Activated gamma-delta T cell (primary cell): ENCODE measurements around the gene PFN1.

Experiments used
- DNase-seq: peaks from one replicate; lab custom pipeline; 2025; lab: John Stamatoyannopoulos, UW
- total RNA-seq, 2 donors: gene quantifications; one replicate each; lab custom pipeline; 2026; lab: John Stamatoyannopoulos, UW

PFN1 gene
- total RNA-seq = 396 to 471 reads per million in 2 donors

DNA sequence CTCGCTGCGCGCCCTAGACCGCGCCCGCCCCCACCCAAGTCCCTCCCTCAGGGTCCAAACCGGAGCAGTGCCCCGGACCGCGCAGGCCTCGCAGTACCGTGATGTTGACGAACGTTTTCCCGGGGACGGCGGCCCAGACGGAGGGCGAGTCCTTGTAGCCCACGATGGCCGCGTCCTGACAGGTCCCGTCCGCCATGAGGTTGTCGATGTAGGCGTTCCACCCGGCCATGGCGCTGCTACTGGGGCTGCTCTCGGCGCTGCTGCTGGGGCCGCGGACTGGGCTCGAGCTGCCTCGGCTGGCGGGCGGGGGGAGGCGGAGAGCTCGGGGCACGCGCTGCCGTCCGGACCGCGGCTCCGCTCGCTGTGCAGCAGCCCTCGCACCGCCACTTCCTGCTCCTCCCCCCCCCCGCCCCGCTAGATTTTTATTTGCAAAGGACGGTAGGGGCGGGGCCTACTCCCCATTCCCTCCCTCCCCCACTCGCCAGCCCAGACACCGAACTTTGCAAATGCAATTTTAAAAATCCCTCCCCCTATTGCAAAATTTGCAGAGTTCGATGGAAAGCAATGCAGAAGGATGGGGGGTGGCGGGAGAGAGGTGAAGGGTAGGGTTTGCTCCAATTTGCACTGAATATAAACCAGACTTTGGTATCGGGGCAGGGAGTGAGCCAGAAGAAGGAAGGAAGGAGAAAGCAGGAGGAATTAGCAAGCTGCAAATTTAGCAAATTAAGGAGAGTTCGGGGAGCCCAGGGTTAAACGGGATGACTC, at the start of gene PFN1:
Gene PFN1 (minus strand): TSS at position 365 of the 765 bp plus-strand sequence. CDS start 136 bp downstream, at position 229.
- DNase-seq = peak; percentile 62

DNA sequence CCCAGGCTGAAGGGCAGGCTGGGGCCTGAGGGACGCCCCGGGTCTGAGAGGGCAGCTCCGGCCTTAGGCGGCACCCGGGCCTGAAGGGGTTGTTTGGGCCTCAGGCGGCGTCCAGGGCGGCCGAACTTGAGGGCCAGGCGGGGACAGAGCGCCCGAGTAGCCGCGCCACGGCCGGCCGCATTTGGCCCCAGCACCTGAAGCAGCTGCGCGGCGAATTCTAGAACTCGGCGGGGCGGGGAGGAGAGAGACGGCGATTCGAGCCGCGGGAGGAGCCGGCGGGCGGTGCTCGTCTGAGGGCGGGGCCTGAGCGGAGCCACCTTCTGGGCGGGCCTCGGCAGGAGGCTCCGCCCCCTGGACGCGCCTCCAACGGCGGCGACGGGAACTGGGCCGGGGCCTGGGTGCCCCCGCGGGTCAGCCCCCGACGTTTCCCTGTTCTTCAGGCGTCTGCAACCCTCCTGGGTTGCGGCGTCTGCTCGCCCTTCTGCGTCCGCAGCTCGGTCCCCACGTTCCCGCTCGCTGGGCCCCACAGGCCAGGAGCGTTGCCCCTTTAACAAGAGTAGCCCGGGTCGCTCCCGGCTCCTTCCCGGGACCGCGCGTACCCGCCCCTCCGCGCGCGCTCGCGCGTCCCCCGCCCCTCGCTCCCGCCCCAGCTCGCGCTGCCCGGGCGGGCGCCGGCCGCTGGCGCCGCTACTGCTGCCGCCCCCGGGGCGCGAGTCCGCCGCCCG, 49.1 kb upstream of the PFN1 start, which contains the start of the genes INCA1 and KIF1C:
Gene INCA1 (minus strand): TSS at position 221 of the 725 bp plus-strand sequence. CDS start 3,085 bp downstream, outside the sequence.
Gene KIF1C (plus strand): TSS at position 649 of the 725 bp plus-strand sequence. CDS start 2,297 bp downstream, outside the sequence.
- DNase-seq = peak; percentile 72

DNA sequence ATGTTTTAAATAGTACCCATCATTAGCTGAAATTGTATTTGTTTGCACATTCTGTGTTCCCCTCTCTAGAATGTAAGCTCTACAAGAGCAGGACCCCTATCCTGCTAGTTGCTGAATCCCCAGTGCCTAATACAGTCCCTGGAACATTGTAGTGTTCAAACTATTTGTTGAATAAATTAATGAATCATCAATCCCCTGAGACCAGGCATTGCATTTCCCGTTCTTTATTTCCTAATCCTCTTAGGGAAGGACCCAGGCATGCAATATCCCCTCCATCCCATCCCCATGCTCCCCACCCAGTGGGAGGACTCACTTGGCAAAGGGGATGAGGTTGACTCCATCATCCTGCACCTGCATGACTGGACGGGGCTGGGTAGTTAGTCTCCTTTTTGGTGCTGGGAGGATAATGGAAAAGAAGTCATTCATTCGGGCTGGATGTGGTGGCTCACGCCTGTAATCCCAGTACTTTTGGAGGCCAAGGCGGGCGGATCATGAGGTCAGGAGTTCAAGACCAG, 45.8 kb upstream of the PFN1 start:
- DNase-seq = no peak

DNA sequence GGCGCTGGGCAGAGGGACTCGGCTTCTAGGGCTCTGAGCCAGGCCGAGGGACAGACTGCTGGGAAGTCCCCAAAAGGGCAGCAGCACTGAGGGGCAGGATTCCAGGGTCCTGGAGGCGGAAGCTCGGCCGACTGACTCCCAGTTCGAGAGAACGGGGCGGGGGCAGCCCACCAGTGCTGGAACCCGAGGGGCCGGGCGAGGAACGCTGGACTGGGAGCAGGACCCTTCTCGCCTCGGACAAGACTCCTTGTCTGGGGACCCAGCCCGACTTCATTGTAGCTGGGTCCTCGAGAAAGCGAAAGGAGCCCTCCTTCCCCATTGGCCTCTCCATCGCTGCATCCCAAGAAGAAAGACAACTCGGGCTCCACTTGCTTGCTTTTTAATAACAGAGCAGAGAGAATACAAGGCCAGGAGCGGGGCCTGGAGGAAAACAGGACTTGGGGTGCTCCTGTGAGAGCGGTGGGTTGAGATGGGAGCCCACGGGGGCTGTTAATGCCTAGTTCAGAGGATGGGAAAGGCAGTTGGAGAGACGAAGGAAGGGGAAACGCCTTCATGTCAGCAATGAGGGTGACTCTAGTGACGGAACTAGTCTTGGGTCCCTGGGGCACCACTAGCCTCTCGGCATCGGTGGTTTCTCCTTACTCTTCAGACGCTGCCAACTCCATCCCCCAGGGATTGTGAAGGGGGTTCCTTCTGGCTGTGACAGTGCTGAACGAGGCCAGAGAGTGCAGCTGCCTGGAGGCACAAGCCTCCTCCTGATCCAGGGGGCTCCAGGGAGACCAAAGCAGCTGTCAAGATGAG, 39.6 kb upstream of the PFN1 start:
- no peak for DNase-seq

DNA sequence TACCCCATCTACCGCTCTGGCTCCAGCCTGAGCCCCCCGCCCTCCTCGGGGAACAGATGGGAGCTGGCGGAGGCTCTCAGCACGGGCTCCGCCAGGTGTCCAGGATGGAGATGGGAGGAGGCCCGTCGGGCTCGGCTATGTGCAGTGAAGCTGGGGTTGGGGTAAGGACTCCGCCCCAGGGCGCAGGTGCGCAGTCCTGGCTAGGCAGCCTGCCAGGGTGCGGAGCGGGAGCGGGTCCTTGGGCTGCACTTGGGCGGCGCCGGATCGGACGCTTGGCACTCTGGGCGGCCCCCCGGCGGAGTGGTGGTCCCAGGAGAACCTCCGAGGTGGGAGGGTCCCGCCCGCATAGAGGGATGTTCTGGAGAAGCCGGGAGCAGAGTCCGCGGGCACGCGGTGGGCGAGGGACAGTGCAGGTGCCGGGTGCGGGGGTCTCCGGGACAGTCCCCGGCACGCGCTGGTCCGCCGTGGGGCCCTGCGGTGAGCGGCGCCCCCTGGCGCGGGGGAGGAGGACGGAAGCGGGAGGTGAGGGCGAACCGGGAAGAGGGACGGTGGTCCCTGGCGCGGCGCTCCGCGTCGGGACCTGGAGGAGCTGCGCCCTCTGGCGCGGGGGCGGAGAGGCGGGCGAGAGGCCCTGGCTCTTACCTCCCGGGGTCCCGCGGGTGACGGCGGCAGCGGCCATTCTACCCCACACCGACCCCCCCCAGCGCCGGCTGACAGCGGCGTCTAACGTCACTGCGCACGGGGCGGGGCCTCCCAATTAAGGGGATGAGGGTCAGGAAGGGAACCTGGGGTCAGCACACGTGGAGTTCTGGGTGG, 38.8 kb upstream of the PFN1 start, which contains the start of gene CAMTA2:
Gene CAMTA2 (minus strand): TSS at position 725 of the 816 bp plus-strand sequence. CDS start 1,453 bp downstream, outside the sequence.
- DNase-seq = peak; percentile 87

DNA sequence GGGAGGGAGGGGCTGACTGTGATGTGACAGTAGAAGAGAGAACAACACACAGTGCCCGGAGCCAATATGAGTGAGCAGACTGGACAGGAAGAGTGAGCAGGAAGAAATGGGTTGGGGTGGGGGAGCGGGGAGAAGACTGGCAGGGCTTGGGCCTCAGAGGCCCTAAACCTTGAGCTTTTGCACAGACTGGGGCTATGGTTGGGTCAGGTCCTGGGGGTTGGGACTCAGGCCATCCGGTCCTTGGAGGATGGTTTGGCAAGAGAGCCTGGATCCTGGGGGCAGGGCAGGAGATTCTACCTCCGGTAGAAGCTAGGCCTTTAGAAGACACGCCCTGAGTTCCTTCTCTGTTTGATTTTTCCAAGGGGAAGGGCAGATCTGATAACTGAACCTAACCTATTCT, 38.1 kb upstream of the PFN1 start:
- DNase-seq = no peak

DNA sequence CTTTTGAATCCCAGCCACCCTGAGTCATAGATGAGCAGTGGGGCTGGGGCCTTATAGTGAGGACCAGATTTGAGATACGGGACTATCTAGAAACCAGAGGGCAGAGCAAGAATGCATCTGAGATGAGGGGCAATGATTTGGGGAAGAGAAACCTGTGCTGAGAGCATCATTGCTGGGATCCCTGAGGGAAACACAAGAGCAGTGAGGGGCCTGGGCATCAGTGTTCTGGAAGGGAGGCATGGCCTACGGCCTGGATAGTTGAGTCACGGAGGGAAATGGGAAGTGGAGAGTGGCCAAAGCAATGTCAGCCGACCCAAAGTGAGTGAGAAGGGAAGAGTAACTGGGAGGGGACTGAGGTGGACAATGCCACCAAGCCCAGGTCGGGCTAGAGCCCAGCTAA, 34.0 kb upstream of the PFN1 start:
- DNase-seq = no peak

DNA sequence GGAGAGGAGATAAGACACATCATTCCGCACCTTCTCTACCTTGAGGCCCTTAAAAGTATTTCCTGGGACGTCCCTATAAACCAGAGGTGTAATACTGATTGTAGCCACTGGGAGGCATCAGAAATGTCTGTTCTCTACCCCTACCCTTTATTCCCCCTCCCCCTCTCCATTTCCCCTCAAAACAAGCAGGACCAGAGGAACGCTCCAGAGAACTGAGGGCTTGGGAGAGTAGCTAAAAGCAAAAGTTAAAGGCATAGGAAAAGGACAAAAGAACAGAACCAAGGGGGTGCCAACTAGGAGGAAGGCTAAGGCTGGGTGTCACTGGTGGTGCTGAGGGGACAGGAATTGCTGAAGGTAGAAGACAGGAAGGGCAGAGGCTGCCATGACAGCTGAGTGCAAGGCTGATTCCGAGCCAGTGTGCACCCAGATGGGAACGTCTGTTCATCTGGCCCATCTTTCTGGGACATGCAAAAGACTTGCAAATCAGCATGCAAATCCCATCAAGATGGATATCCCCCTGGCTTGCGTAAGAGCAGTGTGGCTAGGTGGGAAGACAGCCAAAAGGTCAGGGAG, 32.4 kb upstream of the PFN1 start:
- no peak for DNase-seq

DNA sequence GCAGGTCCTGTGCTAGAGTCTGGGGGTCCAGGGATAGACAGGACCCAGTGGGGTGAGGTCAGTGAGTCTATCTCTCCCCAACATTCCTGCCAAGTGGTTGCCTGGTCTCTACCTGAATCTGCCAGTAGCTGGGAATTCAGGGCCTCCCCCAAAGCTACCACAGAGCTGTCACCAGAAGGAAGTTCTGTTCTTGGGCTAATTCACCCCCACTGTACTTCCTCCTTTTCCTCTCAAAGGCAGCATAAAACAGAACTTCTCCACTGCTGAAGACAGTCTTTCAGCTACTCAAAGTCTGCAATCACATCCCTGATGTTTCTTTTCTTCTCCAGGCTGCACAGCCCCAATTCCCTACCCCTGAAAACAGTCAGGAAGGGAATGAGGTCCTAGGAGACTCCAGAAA, 30.4 kb upstream of the PFN1 start:
- no peak for DNase-seq

DNA sequence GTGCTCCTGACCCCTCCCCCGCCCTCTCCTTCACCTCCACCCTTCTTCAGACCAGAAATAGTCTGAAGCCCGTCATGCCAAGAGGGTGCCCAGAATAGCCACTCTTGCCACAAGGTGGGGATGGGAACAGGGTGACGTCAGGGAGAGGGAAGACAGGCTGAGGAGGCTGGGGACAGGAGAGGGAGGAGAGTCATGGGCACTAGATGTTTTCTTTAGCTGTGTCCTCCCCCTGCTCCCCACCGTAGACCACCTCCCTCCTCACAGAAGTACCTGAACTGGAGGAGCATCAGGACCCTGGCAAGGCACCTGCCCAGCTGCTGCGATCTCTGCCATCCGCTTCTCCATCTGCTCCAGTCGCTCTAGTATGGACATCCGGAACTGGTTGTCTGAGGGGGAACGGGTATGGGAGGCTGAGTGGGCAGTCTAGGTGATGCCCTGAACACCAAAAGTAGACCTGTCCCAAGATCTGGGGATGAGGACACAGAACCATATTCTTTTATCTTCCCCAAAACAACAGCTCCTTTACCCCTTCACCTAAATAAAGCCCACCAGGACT, 25.9 kb upstream of the PFN1 start:
- no peak for DNase-seq

DNA sequence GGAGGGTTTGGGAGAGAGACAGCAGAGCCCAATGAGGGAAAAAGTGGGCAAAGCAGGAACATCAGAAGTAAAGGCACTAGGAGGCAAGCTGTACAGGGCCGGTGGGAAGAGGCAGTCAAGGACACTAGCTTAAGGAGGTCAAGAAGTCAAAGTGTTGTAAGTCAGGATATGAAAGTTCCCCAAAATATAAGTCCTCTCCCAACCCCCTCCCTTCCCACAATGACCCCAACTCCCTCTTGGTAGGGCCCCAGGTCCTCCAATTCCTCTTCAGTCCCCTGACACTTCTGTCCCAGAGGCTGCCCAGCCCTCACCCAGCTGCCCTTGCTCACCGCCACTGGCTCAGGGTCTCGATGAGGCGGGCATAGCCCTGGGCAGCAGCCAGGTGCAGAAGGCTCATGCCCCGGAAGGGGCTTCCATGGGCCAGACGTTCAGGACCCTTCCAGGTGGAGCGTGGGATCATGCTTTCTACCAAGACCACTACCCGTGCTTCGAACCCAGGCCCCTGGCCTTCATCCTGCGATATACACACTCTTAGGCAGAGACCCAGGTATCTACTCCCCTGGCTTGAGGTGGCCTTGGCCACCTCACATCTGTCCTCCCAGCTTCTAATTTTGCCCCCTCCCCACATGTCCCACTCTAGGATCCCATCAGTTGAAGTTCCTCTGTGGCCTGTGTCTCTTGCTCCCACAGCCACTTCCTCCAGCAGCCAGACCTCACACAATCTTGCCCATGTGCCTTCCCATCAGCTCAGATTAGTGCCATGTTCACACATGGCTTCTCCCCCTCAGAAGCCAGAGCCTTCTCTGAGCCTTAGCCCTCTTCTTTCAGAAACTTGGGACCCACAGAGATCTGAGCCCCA, 25.2 kb upstream of the PFN1 start:
- no peak for DNase-seq

DNA sequence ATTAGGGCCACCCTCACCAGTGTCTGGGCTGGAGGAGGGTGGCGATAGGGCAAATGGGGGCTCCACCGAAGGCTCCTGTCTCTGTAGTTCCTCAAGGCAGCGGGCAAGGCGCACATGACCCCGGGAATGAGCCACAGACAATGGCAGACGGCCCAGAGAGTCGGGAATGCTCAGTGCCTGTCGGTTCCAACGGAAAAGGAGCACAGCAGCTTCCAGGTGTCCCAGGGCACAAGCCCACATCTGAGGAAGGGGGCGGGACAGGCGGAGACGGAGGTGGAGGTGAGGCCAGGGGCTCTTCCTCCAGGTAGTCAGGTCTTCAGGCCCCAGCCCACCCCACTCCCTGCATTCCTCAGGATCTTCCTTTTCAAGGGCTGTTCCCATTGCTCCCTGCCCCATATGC, 24.4 kb upstream of the PFN1 start:
- DNase-seq = no peak

DNA sequence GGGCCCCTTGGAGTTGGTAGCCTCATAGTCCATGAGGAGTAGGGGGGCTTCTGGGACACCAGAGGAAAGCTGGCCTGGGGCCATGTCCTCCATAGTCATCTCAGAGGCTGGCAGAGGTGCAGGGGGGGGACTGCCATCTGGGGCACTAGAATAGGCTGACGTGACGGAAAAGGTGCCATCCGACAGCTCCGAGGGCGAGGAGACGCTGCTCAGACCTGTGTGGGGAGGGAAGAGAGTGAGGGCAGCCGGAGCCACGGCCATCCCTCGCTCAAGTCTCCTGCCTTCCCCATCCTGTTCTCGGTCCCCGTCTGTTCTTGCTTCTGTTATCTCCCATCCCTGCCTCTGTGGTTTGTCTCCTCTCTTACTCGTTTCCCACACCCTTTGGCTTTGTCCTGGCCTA, 24.0 kb upstream of the PFN1 start:
- no peak for DNase-seq

DNA sequence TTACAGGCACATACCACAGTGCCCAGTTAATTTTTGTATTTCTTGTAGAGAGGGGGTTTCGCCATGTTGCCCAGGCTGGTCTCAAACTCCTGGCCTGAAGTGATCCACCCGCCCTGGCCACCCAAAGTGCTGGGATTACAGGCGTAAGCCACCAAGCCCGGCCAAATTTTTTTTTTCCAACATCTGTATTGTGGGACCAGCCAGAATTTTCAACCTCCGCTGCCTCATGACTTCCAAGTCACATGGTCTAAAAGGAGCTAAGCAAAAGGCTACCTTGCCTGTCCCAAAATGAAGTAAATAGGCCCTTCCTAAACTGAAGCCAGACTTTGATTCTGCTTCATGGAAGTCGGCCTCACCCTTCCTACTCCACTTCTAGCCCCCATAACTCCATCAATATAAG, 23.5 kb upstream of the PFN1 start:
- DNase-seq = no peak

DNA sequence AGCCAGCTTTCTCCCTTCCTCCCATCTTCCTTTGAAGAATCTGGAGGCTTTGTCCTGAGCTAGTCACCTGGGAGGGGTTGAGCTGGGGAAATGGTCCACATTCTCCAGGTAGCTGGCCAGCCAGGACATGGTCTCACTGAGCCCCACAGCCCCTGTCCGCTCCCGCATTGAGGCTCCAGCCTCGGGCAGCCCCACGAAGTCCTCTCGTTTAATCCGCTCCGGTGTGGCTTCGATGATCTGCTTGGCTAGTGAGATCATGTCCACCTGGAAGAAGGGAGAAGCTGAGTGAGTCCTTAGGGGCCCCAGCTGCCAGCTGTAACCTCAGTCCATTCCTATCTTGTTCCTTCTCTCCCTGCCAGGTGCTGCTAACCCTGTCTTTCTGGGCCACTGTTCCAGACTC, 21.9 kb upstream of the PFN1 start:
- no peak for DNase-seq

DNA sequence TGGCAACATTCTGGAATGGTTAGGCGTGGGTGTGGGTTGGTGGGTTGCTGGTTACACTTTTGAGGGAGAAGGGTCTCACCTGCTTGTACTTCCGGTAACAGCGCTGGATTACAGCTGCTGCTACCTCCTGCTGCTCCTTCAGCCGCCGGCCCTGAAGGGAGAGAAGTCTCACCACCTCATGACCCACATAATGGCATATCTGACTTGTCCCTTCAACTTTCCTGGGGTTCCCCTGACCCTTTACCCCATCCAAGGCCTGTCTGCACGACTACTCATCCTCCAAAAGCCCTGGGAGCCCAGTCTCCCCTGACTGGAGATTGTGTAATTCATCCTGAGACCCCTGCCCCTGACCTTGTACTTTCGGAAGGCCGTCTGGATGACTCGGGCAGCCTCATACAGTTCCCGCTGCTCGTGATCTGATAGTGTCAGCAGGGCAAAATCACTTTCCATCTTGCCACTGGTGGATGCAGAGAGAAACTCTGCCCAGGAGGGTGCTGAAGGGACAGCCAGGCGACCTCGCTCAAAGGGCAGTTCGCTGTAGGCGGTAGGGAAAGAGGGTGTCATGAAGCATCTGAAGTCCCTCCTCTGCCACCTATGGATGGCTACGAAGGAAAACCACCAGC, 21.3 kb upstream of the PFN1 start:
- no peak for DNase-seq

DNA sequence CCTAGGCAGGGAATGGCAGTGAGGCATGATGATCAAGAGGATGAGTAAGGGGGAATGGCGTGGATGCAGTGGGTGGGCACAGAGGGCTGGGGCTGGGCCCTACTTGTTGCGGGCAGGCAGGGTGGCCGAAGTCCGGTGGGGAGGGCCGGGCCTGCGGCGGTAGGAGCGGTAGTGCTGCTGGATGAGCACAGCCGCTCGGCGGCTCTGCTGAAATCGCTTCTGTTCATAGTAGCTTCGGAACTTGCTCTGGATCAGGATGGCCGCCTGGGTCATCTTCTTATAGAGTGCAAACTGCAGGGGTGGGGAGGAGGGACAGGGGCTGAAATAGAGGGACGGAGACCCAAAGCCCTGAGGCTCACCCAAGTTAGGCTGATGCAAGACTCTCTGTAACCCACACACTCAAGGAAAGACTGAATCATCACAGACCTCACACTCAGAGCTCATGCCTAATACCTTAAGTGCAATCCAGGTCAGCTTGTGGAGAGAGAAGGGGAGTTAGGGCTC, 20.8 kb upstream of the PFN1 start:
- DNase-seq = no peak

DNA sequence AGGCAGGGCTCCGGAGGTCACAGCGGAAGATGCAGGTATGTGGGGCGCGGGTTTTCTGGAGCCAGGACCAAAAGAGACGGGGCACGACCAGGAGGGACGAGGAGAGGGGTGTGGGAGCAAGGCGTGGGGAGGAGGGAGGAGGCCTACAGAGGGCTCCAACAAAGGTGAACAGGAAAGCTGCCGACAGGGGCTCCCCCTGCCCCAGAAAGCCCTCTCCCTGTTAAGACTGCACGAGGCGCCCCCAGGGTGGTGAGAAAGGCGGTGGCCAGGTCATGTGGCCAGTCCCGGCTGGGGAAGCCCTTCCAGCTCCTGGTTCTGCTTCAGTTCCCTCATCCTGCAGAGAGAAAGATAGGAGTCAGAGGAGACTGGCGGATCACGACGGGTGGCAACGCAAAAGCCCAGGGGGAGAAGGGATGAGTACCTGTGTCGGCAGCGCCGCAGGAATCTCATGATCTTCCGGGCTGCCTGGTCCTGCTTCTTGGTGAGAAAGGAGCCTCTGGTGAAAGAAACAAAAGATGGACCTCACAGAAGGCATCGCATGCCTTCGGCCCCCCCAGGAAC, 20.2 kb upstream of the PFN1 start:
- no peak for DNase-seq
